ENCODE data around the gene ADK. TPM values are rescaled to one million over a fixed set of nuclear protein-coding genes. Genes with fewer than 3 reads are reported as not detected.

Gene ADK
- total RNA-seq, 4 donors from 2014 or later: 42.3 to 46.3 (median 42.9) TPM

GRCh38 chr10:74118804-74119203, 32.2 kb upstream of the ADK start:
- no peak for TF ChIP-seq POLR2A (IDR thresholded peaks at IDR 0.05)
- no peak for TF ChIP-seq CTCF (IDR thresholded peaks at IDR 0.05)
- DNase-seq (ENCODE audit: low spot score in 2 of 2): no peak

GRCh38 chr10:74120911-74121310, 30.1 kb upstream of the ADK start:
- no peak for TF ChIP-seq CTCF (IDR thresholded peaks at IDR 0.05)
- no peak for TF ChIP-seq POLR2A (IDR thresholded peaks at IDR 0.05)
- intact Hi-C loops (cut with DNase I; ENCODE audit: low total_unique reads): no loop called here
- 28 to 29% methylated on average over 1 of the region's 1 CpG for WGBS, 2 donors
- no peak for DNase-seq (ENCODE audit: low spot score in 2 of 2)
- no peak overlapping the region for H3K4me3 ChIP-seq (ENCODE audit: low read depth, poor library complexity, severe bottlenecking)

More at GRCh38 chr10:74118804-74119203, 32.2 kb upstream of the ADK start:
- intact Hi-C loops (cut with DNase I; ENCODE audit: low total_unique reads): no loop called here
- WGBS, 2 donors: 53 to 56% methylated on average over 3 of the region's 3 CpGs
- H3K4me3 ChIP-seq (ENCODE audit: low read depth, poor library complexity, severe bottlenecking): no peak overlapping the region

- H3K4me3 ChIP-seq (ENCODE audit: low read depth, poor library complexity, severe bottlenecking): no peak overlapping the region
- intact Hi-C loops (cut with DNase I; ENCODE audit: low total_unique reads): no loop called here
- no peak for DNase-seq (ENCODE audit: low spot score in 2 of 2)
- no peak for TF ChIP-seq CTCF (IDR thresholded peaks at IDR 0.05)
- TF ChIP-seq POLR2A (IDR thresholded peaks at IDR 0.05): no peak
- WGBS, 2 donors: 81 to 88% methylated on average over 1 of the region's 1 CpG
Observed at GRCh38 chr10:74121368-74121767, 29.7 kb upstream of the ADK start.

GRCh38 chr10:74122060-74122459, 29.0 kb upstream of the ADK start:
- no peak for TF ChIP-seq CTCF (IDR thresholded peaks at IDR 0.05)
- no peak for TF ChIP-seq POLR2A (IDR thresholded peaks at IDR 0.05)
- H3K4me3 ChIP-seq (ENCODE audit: low read depth, poor library complexity, severe bottlenecking): no peak overlapping the region
- no peak for DNase-seq (ENCODE audit: low spot score in 2 of 2)
- intact Hi-C loops (cut with DNase I; ENCODE audit: low total_unique reads): no loop called here
- 45 to 60% methylated on average over 3 of the region's 3 CpGs for WGBS, 2 donors

GRCh38 chr10:74123081-74123480, 27.9 kb upstream of the ADK start:
- DNase-seq (ENCODE audit: low spot score in 2 of 2): no peak
- TF ChIP-seq CTCF (IDR thresholded peaks at IDR 0.05): no peak
- no peak for TF ChIP-seq POLR2A (IDR thresholded peaks at IDR 0.05)
- 28 to 56% methylated on average over 1 of the region's 1 CpG for WGBS, 2 donors
- intact Hi-C loops (cut with DNase I; ENCODE audit: low total_unique reads): no loop called here
- H3K4me3 ChIP-seq (ENCODE audit: low read depth, poor library complexity, severe bottlenecking): no peak overlapping the region

Measured in lower leg skin (tissue), 4 donors.